HPDE6-E6E7 (cell line): ENCODE measurements around the gene GAB4.
"Not testable (repeated sequence)": the region's sequence is repeated elsewhere in the genome, so short reads cannot be mapped to it uniquely, and the experiment has no call there.

Source experiments
- DNase-seq: peaks from one replicate; pipeline ENCODE4 v3.0.0; 2011; ENCODE audit warnings: missing footprints; ENCODE audit errors: extremely low spot score

The GAB4 gene, protein sequence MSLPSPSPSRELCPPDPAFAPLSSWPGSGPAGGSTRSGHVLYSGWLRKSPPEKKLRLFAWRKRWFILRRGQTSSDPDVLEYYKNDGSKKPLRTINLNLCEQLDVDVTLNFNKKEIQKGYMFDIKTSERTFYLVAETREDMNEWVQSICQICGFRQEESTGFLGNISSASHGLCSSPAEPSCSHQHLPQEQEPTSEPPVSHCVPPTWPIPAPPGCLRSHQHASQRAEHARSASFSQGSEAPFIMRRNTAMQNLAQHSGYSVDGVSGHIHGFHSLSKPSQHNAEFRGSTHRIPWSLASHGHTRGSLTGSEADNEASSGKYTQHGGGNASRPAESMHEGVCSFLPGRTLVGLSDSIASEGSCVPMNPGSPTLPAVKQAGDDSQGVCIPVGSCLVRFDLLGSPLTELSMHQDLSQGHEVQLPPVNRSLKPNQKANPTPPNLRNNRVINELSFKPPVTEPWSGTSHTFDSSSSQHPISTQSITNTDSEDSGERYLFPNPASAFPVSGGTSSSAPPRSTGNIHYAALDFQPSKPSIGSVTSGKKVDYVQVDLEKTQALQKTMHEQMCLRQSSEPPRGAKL

DNA sequence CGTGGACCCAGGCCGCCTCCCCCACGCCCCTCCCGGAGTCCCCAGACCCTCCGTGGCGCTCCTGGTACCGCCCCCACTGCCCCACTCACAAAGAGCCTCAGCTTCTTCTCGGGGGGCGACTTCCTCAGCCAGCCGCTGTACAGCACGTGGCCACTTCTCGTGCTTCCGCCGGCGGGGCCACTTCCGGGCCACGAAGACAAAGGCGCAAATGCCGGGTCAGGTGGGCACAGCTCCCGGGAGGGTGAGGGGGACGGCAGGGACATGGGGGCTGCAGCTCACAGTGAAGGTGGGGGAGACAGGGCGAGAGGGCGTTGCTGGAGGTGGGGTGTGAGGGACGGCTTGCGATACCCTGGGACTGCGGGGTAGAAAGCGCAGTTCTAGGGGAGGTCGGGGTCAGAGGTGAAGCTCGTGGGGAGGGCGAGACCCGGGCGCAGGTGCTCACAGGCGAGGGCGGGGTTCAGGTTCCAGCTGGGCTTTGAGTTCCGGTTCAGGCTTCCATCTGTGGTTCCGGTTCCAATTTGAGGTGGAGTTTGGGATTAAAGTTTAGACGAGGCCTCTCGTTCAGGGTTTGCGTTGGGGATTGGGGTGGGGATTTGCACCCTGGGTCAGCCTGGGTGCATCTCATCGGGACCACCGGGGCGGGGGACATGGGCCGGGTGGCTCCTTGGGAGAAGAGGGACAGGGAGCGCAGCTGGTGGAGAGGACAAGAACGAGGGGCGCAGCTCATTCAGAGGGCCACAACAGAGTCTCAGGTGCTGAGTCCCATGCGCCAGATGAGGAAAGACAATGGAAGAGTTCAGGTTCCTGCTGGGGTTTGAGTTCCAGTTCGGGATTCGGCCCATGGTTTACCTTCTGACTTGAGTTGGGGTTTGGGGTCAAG is at the start of gene GAB4:
Gene GAB4 (minus strand): TSS at position 371 of the 880 bp plus-strand sequence. CDS start 108 bp downstream, at position 263.
- no peak for DNase-seq

DNA sequence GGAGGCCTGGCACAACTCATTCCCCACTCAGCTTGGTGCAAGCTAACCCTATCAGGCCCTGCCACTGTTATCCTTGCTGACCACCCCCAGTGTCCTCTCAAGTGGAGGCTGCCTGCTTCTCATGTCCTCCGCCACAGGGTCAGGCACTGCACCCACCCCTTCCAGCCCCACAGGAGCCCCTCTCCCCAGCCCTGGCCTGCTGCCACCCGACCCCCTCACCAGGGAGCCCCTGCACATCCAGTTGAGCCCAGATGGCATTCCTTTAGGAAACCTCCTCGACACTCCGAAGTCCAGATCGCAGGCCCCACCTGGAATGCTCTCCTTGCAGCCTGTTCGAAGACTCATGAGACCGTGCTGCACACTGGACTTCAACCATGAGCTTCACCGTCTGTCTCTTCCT is 48.8 kb upstream of the GAB4 start:
- DNase-seq = no peak

DNA sequence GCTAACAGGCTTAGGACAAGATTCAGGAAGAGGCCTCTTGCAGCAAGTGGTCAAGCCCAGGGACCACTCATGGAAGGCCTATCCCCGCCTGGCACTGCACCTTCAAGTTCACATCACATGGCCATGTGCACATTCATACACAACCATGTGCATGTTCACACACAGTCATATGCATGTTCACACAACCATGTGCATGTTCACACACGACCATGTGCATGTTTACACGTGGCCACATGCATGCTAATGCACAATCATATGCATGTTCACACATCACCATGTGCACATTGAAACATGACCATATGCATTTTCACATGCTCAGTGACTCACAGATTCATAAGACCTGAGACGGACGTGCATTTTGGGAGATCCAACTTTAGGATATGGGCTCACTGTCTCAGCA is 48.0 kb upstream of the GAB4 start:
- no peak for DNase-seq

DNA sequence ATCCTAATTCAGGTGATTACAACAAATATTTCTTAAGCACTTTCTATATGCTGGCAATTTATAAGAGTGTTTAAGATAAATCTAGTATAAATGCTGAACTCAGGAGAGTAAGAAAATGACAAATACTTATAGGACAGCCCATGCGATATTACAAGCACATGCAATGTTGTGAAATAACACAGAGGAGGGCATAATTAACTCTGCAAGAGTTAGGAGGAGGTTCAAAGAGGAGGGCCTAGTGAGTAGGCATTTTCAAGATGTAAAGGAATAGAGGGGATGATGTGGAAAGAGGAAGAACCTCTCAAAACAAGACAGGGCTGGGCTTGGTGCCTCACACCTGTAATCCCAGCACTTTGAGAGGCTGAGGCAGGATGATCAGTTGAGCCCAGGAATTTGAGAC is 39.6 kb upstream of the GAB4 start:
- DNase-seq = no peak

DNA sequence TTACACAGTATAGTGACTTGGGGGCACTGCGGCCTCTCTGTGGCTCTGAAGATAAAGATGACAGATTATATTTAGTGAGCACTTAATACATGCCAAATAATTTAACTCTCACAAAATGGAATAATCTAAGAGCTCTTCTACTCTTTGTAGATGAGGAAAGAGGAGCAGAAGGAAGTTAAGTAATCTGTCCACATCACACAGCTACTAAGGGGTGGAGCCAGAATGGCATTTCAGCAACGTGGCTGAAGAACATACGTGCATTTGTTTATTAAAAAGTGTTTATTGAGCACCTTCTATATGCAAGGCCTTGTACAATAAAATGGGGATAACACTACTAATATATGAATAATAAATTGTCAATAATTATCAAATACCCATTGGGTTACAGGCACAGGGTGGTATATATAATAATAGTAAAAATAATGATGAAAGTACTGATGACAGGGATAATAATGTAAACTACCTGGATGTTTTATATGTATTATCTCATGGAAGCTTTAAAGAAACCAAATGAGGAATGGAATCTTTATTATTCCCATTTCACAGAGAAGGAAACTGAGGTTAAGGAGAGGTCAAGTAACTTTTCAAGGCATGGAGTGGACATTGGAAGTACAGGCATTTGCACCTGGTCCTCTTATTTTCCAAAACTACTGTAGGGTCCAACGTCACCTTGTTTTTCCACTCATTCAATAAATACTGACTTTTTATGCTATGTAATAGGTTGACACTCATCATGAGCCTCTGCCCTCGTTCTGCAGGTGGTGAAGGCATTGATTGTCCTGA is 38.7 kb upstream of the GAB4 start:
- DNase-seq = no peak

DNA sequence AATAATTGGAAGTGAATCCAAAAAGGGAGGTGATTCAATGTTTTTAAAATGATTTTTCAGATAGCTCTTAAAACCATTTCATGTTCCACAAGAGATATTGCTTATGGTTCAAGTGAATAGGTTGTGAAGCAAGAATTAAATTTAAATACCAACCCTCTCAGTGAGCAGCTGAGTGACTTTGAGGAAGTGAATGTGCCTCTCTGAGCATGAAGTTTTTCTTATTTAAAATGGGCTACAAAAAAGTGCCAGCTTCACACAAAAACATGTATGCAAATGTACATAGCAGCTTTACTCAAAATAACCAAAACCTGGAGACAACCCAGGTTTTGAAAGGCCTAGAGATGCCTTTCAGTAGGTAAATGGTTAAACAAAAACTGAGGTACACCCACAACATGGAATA is 35.5 kb upstream of the GAB4 start:
- DNase-seq = no peak

DNA sequence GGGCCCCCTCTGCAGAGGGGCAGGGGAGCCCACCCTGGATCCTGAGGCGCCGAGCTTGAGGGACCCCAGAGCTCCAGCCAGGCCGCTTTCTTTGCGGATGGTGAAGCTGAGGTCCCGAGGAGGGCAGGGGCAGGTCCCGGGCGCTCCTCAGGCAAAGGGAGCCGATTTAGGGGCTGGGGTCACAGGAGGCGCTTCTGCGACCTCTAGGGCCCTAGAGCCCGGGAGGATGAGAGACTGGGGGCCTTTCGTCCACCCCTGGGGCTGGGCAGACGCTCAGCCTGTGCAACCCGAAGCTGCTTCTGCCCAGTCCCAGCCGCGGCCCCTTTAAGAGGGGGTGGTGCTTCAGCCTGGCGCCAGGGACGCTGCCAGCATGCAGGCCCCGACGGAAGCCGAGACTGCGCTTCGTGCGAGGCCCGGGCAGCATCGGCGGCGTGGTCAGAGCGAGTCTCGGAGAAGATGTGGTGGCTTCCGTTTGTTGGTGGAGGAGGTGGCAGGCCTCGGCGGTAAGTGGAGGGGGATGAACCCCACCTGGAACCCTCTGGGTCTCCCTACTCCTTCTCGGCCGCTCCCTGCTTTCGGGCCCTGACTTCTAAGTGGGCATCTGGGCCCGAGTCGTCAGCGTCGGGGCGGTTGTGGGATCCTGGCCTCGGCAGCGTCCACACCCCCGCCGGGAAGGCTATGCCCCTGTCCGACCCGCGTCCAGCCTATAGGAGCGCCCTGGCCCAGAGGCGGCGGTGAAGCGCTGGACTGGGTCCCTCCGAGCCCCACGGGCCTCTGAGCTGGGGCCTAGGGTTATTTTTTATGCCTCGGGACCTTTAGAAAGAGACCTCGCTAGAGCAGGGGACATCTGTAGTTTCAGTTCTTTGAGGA is 29.1 kb upstream of the GAB4 start:
- DNase-seq = not testable (repeated sequence)

DNA sequence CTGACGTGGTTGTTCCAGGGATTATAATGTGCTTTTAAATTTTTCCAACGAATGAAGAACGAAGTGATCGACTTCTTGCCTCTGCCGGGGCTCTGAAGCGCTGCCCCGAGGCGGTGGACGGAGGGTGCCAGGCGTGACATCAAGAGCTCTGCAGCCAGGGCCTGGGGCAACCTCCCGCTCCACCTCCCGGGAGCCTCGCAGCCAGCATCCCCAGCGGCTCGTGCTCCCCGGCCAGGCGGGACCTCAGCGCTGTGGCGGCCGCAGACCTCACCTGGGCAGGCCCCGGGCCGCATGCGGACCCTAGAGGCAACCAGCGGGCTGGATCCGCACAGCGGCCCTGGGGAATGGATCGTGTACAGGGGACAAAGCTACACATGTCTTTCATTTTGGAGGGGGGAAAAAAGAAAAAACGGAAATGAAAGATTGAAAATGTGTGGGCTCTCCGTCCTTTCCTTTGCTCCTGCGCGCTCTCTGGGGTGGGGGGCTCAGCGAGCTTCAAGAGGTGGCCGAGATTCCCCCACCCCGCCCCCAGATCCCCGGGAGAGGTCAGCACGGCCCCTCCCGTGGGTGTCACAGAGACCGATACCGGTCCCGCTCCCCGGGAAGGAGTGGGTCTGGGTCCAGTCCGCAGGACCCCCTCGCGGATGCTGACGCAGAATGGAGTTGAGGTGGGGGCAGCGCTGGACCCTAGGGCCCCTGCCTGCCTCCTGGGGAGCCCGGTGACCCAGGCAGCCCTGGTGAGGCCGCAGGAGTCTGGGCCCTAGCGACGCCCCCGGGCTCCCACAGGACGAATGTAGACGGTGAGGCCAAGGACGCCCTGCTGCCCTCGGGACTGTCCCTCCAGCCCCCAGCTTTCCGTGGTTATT is 28.2 kb upstream of the GAB4 start:
- DNase-seq = not testable (repeated sequence)

DNA sequence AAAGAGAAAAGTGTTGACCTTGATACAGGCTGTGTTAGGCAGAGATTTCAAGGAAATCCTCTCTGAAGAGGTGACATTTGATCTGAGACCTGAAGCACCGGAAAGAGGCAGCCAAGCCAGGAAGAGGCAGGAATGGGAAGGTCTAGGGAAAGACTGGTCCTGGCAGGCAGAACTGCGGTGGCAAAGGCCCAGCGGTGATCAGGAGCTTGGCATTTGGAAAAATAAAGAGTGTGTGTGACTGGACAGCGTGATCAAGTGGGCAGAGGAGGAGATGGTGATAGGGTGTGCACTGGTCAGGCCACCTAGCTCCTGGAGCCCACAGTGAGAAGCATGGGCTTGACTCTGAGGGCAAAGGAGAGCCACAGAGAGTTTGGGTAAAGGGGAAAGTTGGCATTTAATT is 27.2 kb upstream of the GAB4 start:
- no peak for DNase-seq

DNA sequence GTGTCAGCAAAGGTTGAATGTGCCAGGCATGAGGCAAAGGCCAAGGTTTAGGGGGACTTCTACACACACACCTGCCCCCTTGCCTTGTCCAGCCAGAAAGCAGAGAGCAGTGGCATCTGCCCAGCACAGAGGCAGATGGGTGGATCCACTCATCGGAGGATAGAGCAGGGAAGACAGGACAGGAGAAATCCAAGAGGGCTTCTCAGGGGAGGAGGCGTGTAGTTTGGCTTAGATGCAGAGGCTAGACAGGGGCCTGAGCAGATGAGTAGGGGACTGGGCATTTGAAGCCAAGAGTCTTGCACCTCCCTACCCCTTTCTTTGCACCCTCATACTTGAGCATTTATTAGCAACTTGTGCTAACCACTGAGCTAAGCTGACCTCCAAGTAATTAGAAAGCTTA is 26.5 kb upstream of the GAB4 start:
- DNase-seq = not testable (repeated sequence)

DNA sequence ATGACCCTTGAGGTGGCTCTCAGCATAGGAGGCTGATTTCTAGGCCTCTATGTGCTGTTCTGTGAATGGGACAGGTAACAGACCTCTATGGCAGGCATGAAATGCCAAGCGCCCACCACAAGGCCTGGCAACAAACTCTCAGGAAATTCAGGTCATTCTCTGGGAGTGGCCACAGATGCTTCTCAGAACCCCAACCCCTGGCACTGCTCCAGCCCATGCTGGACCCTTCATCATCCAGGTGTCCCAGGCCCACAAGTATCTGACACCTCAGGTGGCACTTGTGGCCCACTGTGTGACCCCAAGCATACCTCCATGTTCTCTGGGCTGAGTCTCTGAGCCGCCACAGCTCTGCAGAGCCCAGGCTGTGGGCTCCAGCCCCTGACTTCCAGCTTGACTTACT is 24.3 kb upstream of the GAB4 start:
- DNase-seq = not testable (repeated sequence)

DNA sequence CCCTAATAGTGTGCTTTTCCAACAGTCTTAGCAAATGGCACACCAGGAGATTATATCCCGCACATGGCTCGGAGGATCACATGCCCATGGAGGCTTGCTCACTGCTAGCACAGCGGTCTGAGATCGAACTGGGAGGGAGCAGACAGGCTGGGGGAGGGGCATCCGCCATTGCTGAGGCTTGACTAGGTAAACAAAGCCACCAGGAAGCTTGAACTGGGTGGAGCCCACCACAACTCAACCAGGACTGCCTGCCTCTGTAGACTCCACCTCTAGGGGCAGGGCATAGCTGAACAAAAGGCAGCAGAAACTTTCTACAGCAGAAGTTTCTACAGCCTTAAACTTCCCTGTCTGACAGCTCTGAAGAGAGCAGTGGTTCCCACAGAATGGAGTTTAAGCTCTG is 16.4 kb upstream of the GAB4 start:
- not testable (repeated sequence) for DNase-seq

DNA sequence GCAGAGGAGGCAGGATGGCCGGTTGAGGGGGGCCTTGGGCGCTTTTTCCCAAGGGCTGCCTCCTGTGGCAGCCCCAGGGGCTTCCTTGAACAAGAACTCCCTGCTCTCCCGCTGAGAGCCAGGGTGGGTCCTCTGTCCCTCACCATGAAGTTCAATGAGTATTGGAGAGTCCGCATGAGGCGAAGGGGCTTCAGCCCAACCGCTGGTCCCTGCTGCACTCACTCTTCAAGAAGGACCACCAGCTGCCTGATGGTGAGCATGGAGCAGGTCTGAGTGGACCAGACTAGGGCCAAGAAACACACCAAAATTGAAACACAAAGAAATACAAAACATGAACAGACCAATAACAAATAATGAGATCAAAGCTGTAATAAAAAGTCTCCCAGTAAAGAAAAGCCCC is 7.5 kb upstream of the GAB4 start:
- not testable (repeated sequence) for DNase-seq

DNA sequence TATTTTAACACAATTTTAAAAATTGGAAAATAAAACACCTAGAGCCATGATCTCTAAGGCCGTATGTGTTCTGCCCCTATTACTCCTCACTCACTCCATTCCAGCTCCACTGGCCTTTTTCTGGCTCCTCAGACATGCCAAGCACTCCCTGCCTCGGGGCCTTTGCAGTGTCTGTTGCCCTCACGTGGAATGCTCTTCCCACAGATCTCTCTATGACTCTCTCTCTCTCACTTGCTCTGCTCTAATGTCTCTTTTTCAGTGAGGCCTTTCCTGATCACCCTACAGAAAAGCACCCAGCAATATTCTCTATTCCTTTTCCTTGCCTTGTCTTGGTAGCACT is 6.0 kb upstream of the GAB4 start:
- DNase-seq = not testable (repeated sequence)

DNA sequence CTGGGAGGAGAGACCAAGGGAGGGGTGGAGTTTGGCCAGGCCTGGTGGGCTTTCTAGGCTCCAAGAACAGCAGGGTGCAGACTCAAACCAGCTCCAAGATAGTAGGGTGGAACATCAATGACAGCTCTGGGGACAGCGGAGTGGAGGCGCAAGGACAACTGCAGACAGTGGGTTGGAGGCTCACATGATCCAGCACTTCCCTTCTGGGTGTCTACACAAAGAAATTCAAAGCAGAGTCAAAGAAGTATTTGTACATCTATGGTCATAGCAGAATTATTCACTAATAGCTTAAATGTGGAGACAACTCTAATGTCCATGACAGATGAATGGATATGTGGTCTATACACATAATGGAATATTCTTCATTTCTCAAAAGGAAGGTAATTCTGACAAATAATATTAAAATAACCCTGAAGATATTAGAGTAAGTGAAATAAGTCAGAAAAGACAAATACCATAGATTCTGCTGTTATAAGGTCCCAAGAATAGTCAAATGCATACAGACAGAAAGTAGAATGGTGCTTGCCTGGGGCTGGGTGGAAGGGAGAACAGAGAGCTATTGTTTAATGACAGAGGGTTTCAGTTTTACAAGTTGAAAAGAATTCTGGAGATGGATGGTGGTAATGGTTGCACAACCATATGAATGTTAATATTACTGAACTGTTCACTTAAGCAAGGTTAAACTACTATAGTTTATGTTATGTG is 5.5 kb upstream of the GAB4 start:
- no peak for DNase-seq

DNA sequence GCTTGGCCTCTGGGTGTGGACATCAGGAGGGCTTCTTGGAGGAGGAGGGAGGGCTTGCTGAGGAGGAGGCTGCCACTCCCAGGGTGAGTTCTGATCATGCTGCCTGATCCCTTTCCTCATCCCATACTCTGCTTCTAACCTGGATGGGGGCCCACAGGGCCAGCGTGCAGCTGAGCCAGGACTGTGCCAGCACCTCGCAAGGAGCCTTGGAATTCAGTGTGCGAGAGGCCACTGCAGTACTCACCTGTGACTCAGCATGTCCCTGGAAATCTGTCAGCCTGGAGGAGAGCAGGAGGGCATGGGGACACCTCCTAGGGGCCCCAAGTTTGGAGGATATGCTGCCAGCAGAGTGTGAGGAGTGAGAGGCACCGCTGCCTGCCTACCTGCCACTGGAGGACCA is 4.2 kb upstream of the GAB4 start:
- DNase-seq = no peak

DNA sequence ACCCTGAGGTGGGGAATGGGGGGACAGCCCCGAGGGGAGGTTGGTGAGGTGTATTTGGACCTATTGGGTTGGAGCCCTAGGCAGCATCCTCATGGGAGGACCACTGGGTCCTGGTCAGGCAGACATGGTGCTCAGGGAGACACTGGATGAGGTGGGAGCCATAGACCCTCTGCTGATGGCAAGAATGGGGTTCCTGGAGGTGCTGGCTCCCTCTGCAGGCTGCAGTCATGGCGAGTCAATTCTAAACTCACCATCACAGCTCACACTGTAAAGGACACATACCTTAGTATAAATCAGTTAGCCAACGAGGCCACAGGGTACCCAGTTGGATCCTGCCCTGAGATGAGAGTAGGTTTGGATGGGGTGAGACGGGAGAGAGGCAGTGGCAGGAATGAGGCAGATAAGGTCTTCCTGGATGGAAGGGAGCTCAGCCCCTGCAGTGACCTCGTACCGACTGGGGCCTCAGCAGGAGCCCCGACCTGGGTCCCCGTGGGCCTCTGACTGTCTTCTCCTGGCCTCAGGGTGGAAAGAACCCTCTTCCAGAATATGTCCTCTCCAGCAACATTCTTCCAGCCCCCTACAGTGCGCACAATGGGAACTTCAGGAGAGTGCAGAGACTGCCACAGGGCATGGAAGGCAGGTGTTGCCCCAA is 1.7 kb upstream of the GAB4 start:
- no peak for DNase-seq

DNA sequence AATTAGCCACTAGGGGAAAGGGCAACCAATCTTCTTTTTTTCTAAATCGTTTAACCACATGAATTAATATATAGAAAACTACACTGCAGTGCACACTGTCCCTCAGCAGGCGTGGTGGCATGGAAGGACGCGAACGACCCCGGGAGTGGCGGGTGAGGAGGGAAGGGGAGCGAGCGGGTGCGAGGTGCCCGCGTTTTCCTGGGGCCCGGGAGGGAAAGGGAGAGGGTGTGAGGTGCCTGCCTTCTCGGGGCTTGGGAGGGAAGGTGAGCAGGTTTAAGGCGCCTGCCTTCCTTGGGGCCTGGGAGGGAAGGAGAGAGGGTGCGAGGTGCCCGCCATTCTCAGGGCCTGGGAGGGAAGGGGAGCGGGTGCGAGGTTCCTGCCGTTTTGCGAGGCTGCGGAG is 765 bp downstream of the GAB4 start:
- no peak for DNase-seq

DNA sequence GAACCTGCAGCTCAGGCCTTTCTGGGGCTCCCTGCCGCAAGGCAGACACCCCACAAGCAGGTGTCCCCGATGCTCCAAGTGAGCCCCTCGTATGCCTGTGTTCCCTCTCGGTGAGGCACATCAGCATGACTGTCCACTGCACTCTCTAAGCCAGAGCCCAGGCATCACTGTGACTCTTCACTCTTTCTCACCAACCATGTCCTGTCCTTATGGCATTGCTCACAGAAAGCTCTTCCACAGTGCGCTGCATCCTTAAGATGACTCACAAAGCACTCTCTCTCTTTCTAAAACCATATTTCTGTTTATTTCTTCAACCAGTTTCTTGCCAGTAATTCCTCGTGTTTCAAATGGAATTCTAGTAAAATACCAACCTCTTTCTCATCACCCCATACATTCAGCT is 18.1 kb downstream of the GAB4 start:
- no peak for DNase-seq
